HL-60/S4 (cell line): Measurements from ENCODE around the gene OSBPL10.
"Not testable (repeated sequence)": the region's sequence is repeated elsewhere in the genome, so short reads cannot be mapped to it uniquely, and the experiment has no call there.

Source experiments
- in situ Hi-C: fragments of 300-500 bp; cut with MboI; formaldehyde crosslinking; loops from 2 replicates; pipeline ENCODE4 v1.14.3; 2022; ENCODE audit warnings: low sequenced_read_pairs

The OSBPL10 gene

DNA sequence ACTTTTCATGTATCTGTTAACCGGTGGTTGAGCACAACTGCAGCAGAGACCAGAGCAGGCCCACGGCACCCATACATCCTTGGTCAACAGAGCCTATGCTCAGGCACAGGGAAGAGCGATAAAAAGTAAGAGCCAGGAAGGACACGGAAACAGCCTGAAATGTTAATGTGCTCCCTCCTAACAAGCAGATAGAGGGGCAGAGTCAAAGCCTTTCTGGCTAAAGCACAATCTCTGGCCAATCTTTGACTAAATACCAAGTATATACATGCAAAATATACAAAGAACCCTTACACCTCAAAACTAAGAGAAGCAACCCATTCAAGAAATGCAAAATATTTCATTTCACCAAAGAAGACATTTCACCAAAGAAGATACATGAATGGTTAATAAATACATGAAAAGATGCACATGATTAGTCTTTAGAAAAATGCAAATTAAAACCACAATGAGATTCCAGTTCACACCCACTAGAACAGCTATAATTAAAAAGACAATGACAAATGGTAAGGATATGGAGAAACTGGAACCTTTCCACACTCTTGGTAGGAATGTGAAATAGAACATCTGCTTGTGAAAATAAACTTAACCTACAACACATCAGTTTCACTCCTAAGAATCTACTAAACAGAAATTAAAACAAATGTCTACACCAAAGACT is 88.0 kb downstream of the OSBPL10 start:
- in situ Hi-C loops = no loop called here

DNA sequence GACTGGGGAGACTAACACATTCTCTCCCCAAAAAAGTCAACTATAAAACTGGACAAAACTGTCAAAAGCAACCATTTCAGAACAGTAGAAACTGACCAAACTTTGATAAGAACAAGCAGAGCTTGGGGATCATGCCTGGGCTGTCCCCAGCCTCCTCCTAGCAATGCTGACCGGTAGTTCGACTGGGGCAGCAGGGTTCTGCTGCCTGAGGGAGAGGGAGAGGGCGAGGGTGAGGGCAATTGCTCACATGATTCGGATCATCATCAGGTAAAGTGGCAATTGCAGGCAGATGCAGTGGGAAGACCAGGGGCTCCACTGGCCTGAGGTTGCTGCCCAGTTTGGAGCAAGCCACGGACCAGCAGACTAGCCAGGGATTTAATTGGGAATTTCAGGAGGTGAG is 88.6 kb downstream of the OSBPL10 start:
- in situ Hi-C loops = no loop called here

- in situ Hi-C loops = no loop called here
Observed at GRCh38 chr3:31891876-31892455, 89.1 kb downstream of the OSBPL10 start.

- in situ Hi-C loops = no loop called here
Observed at GRCh38 chr3:31890742-31891469, 90.2 kb downstream of the OSBPL10 start.

- in situ Hi-C loops = no loop called here
Observed at GRCh38 chr3:31890007-31890406, 91.1 kb downstream of the OSBPL10 start.

GRCh38 chr3:31885235-31885634 is 95.8 kb downstream of the OSBPL10 start:
- in situ Hi-C loops = no loop called here

GRCh38 chr3:31884251-31884650 is 96.8 kb downstream of the OSBPL10 start:
- in situ Hi-C loops = no loop called here

GRCh38 chr3:31882895-31883294 is 98.2 kb downstream of the OSBPL10 start:
- in situ Hi-C loops = no loop called here

DNA sequence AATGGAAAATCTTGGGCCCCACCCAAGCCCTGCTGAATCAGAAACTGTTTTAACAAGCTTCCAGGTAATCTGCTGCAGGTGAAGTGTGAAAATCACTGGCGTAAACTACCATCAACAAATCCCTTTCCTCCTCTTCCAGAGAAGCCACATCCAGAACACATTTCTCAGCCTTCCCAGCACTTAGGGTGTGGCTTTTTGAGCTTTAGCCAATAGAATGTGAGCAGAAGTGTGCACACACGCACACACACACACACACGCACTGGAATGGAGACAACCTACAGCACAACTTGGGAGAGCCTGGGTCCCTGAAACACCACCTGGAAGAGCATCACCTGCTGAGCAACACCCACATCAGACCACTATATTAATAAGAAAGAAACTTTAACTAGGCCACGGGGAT is 98.6 kb downstream of the OSBPL10 start:
- in situ Hi-C loops = no loop called here

DNA sequence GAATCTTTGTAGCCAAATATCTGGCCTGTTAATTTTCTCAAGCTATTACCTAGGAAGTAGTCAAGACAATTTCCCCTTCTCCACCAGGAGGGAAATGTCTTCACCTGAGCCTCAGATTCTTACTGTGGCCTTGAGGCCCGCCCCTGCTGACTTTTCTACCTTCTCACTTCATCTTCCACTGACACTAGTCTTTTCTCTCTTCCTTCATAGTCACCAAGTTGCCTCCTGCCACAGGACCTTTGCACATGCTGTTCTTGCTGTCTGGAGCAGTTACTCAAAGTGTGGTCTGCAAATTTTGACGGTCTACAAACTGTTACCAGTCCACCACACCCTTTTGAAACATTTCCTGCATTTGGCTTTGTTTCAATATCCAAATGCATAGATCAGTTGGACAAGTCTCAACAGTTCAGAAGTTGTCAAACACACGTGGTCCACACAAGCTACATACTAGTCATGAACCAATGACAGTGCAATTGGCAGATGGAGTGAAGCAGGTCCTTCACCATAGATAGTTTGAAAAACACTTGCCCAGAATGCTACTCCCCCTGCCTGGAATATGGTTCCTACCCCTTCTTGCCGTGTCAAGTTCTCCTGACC is 100.5 kb downstream of the OSBPL10 start:
- in situ Hi-C loops = no loop called here

GRCh38 chr3:31880020-31880419 is 101.0 kb downstream of the OSBPL10 start:
- in situ Hi-C loops = no loop called here

- in situ Hi-C loops = no loop called here
Observed at GRCh38 chr3:31879365-31879764, 101.7 kb downstream of the OSBPL10 start.

- in situ Hi-C loops = no loop called here
Observed at GRCh38 chr3:31878231-31878838, 102.7 kb downstream of the OSBPL10 start.

DNA sequence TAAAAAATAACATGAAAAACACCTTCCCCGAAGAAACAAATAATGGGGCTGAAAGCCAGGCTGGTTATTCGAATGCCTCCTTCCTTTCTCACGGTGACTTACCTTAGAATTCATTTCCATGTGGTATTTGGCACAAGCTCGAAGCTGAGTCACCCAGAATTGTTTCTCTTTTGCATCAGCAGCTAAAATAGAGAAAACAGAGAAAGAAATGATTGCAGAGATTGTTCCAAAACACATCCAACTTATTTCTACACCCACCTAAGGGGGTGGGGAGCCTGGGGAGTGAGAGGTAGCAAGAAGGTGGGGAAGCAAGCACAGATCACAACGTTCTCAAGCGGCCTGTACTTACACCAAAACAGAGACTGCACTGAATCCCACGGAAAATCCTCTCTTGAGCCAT is 104.7 kb downstream of the OSBPL10 start:
- in situ Hi-C loops = no loop called here

GRCh38 chr3:31875437-31875836 is 105.6 kb downstream of the OSBPL10 start:
- in situ Hi-C loops = no loop called here

- in situ Hi-C loops = no loop called here
Observed at GRCh38 chr3:31873254-31873820, 107.7 kb downstream of the OSBPL10 start.

DNA sequence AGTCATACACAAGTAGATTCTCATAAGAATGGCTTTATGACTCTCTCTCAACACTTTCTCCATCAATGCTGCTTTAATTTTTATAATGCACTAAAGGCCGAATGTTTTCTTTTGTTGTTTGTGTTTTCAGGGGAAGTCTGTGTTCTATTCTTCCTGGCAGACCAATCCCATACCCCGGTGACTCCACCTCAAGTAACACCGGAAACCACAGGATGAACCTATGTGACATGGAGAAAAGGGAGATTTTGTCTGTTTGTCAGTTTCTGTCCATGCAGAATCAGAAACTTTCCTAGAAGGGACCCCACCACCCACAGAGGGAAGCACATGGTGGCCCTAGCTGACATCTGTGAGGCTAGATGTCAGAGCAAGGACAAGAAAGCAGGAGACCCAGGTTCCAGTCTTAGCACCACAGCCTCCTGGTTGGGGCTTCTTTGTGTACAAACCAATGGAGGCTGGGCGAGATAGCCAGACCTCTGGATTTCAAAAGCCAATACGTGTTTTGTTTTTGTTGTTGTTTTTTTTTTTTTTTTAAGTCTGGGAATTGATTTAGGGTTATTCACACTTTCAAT is 109.0 kb downstream of the OSBPL10 start:
- in situ Hi-C loops = no loop called here

GRCh38 chr3:31870111-31870510 is 111.0 kb downstream of the OSBPL10 start:
- in situ Hi-C loops = not testable (repeated sequence)

GRCh38 chr3:31868236-31868635 is 112.8 kb downstream of the OSBPL10 start:
- in situ Hi-C loops = no loop called here

DNA sequence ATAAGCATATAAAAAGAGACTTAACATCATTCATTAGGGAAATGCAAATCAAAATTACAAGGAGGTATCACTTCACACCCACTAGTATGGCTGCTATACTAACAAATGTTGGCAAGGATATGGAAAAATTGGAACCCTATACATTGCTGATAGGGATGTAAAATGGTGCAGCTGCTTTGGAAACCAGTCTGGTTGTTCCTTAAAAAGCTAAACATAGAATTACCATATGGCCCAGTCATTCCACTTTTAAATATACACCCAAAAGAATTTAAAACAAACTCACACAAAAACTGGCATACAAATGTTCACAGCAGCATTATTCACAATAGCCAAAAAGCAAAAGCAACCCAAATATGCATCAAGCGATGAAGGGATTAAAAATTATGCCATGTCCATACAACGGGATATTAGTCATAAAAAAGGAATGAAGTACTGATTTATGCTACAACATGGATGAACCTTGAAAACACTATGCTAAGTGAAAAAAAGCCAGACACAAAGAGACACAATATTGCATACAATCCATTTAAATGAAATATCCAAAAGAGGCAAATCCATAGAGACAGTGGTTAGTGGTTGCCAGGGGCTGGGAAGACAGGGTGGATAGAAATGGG is 118.3 kb downstream of the OSBPL10 start:
- in situ Hi-C loops = no loop called here
